Activated naive CD4-positive, alpha-beta T cell (primary cell): ENCODE measurements around the gene GYS2.
A peak's percentile ranks its signal among the peaks of the same experiment; 100 is the strongest.

Experiments
- DNase-seq, 4 experiments: peaks; one replicate each; lab custom pipeline; 2025; lab: John Stamatoyannopoulos, UW

Gene GYS2

DNA sequence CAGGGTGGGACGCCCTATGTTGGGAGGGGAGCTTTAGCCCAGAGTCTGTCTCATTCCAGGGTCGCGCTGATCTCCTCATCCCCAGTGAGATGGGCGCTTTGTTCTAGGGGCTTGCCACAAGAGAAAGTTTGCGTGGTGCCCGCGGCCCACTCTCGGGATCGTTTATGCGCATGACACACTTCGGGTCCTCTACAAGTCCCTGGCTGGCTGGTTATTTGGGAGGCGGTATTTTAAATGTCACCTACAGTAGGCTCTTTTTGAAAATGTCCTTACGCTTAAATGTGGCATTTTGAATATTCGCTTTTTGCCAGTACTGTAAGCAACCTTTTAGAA, 102.5 kb downstream of the GYS2 start:
- peak in 2 of 4 experiments; percentile 16 to 33 for DNase-seq

DNA sequence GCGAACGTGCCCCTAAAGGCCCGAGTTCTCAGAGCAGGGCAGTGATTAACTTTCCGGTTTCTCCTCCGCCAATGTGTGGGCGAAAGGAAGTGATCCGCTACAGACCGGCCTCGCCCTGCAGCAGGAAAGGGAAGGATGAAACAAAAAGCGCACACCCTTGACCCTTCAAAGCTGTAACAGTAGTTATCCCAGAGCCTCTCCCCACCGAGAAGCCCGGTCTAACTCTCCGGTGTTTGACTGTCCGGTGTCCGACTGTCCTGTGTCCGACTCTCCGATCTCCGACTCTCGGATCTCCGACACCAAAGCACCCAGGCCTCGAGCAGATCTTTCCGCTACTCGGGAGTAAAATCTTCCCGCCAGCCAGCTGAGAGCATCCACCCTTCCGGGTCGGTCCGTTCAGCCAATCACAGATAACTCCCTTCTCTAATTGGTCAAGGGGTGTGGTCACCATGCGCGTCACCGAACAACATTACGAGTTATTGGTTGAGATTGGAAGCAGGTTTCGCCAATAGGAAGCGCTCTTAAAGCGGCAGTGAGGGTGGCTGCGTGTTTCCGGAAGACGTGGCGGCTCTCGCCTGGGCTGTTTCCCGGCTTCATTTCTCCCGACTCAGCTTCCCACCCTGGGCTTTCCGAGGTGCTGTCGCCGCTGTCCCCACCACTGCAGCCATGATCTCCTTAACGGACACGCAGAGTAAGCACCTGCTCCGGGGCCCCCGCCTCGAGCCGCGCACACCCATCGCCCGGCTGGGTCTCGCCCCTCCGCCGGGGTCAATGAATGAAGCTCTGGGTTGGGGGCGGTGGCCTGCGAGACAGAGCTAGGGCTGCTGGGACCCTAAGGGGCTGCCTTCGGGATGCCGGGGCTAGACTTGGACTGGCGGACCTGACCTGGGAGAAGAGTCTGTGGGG, 103.1 kb downstream of the GYS2 start, which contains the start of the genes GOLT1B and RECQL:
Gene GOLT1B (plus strand): TSS at position 532 of the 906 bp plus-strand sequence. CDS start 135 bp downstream, at position 667.
Gene RECQL (minus strand): TSS at position 378 of the 906 bp plus-strand sequence. CDS start 2,065 bp downstream, outside the sequence.
- peak; percentile 62 to 74 (median 71) for DNase-seq

DNA sequence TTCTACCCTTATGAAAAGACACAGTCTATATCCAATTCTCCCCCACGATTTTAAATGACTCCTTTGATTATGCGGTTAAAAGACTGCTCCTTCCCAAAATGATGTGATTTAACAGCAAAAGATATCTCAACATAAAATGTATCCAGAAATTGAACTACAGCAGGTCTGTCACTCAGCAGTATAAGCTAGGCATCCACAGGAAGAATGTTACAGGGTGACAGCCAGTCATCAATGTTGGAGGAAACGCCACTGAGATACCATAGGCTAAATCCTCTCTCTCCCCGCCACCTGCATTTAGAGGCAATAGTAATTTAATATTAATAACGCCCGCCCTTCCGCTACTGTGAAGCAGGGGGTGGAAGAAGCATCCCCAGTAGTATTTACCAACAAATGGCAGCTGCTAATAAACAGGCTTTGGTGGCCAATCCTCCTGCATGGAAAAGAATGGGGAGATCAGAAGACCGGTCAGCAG, 103.8 kb downstream of the GYS2 start:
- no peak for DNase-seq

DNA sequence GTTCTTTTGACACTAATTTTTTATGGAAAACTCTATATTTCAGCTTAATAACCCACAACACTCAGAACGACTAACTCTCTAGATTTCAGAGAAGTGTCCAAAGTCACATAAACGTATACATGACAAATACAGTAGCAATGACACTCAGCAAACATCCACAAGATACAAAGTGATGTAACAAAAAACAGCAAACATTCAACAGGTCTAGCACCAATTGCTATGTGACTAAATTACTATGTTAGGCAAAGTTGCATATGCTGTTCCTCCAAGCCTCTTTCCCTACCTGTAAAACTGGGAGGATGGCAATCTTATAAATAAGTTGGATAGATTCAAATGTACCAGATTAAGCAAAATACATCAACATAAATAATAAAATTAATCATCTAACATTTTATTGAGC, 104.9 kb downstream of the GYS2 start:
- no peak for DNase-seq
